Vagina (tissue), 2 donors: ENCODE measurements around the gene LUZP1. TPM values are rescaled to one million over a fixed set of nuclear protein-coding genes. Genes with fewer than 3 reads are reported as not detected.
A peak's percentile ranks its signal among the peaks of the same experiment; 100 is the strongest.

Source experiments
- DNase-seq, 2 donors: peaks; one replicate each; pipeline ENCODE4 v3.0.0-alpha.2; 2017; ENCODE audit errors: extremely low spot score in 2 of 2
- H3K27ac ChIP-seq: fragments of 200-600 bp; sonication (generic); one replicate; pipeline ENCODE4 v1.5.1; 2019
- H3K27me3 ChIP-seq: fragments of 200-600 bp; sonication (generic); one replicate; pipeline ENCODE4 v1.5.1; 2019
- H3K36me3 ChIP-seq, 2 donors: fragments of 200-600 bp; sonication (generic); one replicate each; pipeline ENCODE4 v1.5.1; 2017 to 2019
- H3K4me1 ChIP-seq: fragments of 200-600 bp; sonication (generic); one replicate; pipeline ENCODE4 v1.5.1; 2019
- H3K4me3 ChIP-seq, 2 donors: fragments of 200-600 bp; sonication (generic); 1 replicate in 1 of 2; 2 replicates in 1 of 2; pipeline ENCODE4 v1.5.1; 2016 to 2019
- H3K9me3 ChIP-seq: fragments of 200-600 bp; sonication (generic); one replicate; pipeline ENCODE4 v1.5.1; 2019
- POLR2A ChIP-seq, 2 donors: fragments of 450-650 bp; IDR thresholded peaks; one replicate each; pipeline ENCODE4 v1.6.1; 2017; ENCODE audit warnings: antibody characterized with exemption in 2 of 2, mild to moderate bottlenecking in 2 of 2, moderate library complexity in 2 of 2
- POLR2AphosphoS5 ChIP-seq, 2 donors: sonication (generic); formaldehyde crosslinking; IDR thresholded peaks; one replicate each; pipeline ENCODE4 v1.9.0; 2017; ENCODE audit warnings: antibody characterized with exemption in 2 of 2, mild to moderate bottlenecking in 2 of 2, low read depth in 1 of 2; ENCODE audit not compliant: insufficient read depth in 1 of 2
- intact Hi-C: fragments of 100-400 bp; cut with DNase I; formaldehyde crosslinking; loops from one replicate; pipeline ENCODE4 v1.15.1; 2023
- total RNA-seq: library from RNA; depleted of rRNA; stranded (reverse); fragments of >200 nt; gene quantifications from one replicate; pipeline ENCODE4 v1.2.3, GENCODE V29; 2016
- TF ChIP-seq, protein P1 (sequence below), 3 experiments: fragments of 450-650 bp in 2 of 3; fragments of 200-600 bp in 1 of 3; sonication (generic) in 1 of 3; IDR thresholded peaks; one replicate each; pipeline ENCODE4 v1.5.1; 2017 to 2019; ENCODE audit warnings: antibody characterized with exemption in 3 of 3, mild to moderate bottlenecking in 2 of 3, moderate library complexity in 2 of 3

The LUZP1 gene
- total RNA-seq, 1 donor from 2014 or later: 23.8 TPM

GRCh38 chr1:23101101-23101827 is 67.4 kb downstream of the LUZP1 start:
- TF ChIP-seq POLR2A (IDR thresholded peaks at IDR 0.05) (no peak), POLR2AphosphoS5 (IDR thresholded peaks at IDR 0.05; ENCODE audit: insufficient read depth in 1 of 2, low read depth in 1 of 2) (no peak)
- peaks cover 62% of the 10 kb centered on the region for H3K4me1 ChIP-seq
- peak overlapping the region; percentile 49 for H3K27ac ChIP-seq
- H3K4me3 ChIP-seq: no peak overlapping the region
- intact Hi-C loops: no loop called here
- no peaks in the 10 kb centered on the region for H3K36me3 ChIP-seq
- H3K9me3 ChIP-seq: no peaks in the 10 kb centered on the region
- H3K27me3 ChIP-seq: no peaks in the 10 kb centered on the region
- no peak for DNase-seq

DNA sequence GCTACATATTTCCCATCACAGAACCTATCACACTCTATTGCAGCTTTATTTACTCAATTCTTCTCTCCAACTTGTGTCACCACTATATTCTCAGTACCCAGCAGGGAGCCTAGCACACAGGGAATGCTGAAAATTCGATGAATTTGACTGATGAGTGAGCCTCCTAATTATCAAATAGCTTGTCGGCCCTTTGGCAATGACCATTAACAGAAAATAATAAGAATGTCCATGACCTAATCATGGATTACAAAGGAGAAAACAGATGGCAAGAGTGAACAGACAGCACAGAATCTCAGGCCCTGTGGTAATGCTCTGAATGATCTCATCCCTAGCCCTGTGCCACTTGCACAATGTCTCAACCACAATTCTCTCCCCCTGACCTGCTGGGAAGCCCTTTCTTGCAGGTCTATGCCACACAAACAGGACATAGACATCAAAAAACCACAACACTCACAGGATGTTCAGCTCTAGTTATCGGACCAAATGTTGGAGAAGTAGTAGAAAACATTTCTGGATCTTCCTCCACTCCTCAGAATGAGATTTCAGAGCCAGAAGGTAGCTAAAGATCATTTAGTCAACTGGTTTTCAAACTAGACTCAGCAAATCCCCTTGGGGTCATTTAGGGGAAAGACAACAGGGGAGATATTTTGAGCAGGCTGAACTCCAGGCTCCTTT is 68.4 kb downstream of the LUZP1 start:
- DNase-seq: no peak
- no peaks in the 10 kb centered on the region for H3K9me3 ChIP-seq
- no peaks in the 10 kb centered on the region for H3K36me3 ChIP-seq
- no peak overlapping the region for H3K4me3 ChIP-seq
- H3K27ac ChIP-seq: peak overlapping the region; percentile 49
- intact Hi-C loops: no loop called here
- peaks cover 62% of the 10 kb centered on the region for H3K4me1 ChIP-seq
- TF ChIP-seq, protein P1, sequence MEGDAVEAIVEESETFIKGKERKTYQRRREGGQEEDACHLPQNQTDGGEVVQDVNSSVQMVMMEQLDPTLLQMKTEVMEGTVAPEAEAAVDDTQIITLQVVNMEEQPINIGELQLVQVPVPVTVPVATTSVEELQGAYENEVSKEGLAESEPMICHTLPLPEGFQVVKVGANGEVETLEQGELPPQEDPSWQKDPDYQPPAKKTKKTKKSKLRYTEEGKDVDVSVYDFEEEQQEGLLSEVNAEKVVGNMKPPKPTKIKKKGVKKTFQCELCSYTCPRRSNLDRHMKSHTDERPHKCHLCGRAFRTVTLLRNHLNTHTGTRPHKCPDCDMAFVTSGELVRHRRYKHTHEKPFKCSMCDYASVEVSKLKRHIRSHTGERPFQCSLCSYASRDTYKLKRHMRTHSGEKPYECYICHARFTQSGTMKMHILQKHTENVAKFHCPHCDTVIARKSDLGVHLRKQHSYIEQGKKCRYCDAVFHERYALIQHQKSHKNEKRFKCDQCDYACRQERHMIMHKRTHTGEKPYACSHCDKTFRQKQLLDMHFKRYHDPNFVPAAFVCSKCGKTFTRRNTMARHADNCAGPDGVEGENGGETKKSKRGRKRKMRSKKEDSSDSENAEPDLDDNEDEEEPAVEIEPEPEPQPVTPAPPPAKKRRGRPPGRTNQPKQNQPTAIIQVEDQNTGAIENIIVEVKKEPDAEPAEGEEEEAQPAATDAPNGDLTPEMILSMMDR (IDR thresholded peaks at IDR 0.05): peak in 1 of 3 experiments; percentile 20
- no peak for TF ChIP-seq POLR2A (IDR thresholded peaks at IDR 0.05)
- H3K27me3 ChIP-seq: no peaks in the 10 kb centered on the region

- Histone ChIP-seq H3K4me1 (peaks cover 62% of the 10 kb centered on the region), H3K9me3 (no peaks in the 10 kb centered on the region), H3K4me3 (no peak overlapping the region), H3K27me3 (no peaks in the 10 kb centered on the region), H3K36me3 (peaks cover 0 to 4% of the 10 kb centered on the region in 2 donors), H3K27ac (peak overlapping the region; percentile 49)
- no peak for TF ChIP-seq POLR2A (IDR thresholded peaks at IDR 0.05)
- no peak for TF ChIP-seq POLR2AphosphoS5 (IDR thresholded peaks at IDR 0.05; ENCODE audit: insufficient read depth in 1 of 2, low read depth in 1 of 2)
- TF ChIP-seq, protein P1 (IDR thresholded peaks at IDR 0.05): no peak
- no peak for DNase-seq
- intact Hi-C loops: loop anchor here (5.0 kb wide), 1 partner anchor 83 kb away; no protein-coding TSS in a partner anchor
Measured at GRCh38 chr1:23099171-23099536, 69.5 kb downstream of the LUZP1 start.

GRCh38 chr1:23098463-23099170 is 70.0 kb downstream of the LUZP1 start:
- Histone ChIP-seq H3K4me3 (no peak overlapping the region), H3K27me3 (no peaks in the 10 kb centered on the region), H3K36me3 (peaks cover 0 to 10% of the 10 kb centered on the region in 2 donors), H3K27ac (peak overlapping the region; percentile 49), H3K9me3 (no peaks in the 10 kb centered on the region), H3K4me1 (peaks cover 62% of the 10 kb centered on the region)
- TF ChIP-seq, protein P1 (IDR thresholded peaks at IDR 0.05): peak; percentile 81 to 97 (median 97)
- peak in 1 of 2 donors; percentile 29 for TF ChIP-seq POLR2AphosphoS5 (IDR thresholded peaks at IDR 0.05; ENCODE audit: insufficient read depth in 1 of 2, low read depth in 1 of 2)
- TF ChIP-seq POLR2A (IDR thresholded peaks at IDR 0.05): no peak
- DNase-seq: no peak
- intact Hi-C loops: loop anchor here (5.0 kb wide), 1 partner anchor 84 kb away; no protein-coding TSS in a partner anchor

DNA sequence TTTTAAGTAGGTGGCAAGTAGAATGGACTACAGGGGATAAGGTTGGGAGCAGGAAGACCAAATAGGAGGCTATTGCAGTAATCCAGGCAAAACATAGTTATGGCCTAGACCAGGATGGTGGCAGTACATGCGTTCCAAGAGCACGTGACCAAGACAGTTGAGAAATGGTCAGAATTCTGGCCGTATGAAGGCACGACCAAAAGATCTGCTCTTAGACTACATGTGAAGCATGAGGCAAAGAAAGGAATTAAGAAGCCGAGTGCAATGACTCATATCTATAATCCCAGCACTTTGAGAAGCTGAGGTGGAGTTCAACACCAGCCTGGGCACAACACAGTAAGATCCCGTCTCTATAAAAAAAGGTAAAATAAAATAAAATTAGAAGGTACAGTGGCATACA is 71.3 kb downstream of the LUZP1 start:
- intact Hi-C loops: loop anchor here (5.0 kb wide), 1 partner anchor 85 kb away; no protein-coding TSS in a partner anchor
- Histone ChIP-seq H3K4me1 (peaks cover 49% of the 10 kb centered on the region), H3K36me3 (peaks cover 0 to 23% of the 10 kb centered on the region in 2 donors), H3K27ac (no peak overlapping the region), H3K9me3 (no peaks in the 10 kb centered on the region), H3K27me3 (no peaks in the 10 kb centered on the region), H3K4me3 (no peak overlapping the region)
- no peak for TF ChIP-seq POLR2AphosphoS5 (IDR thresholded peaks at IDR 0.05; ENCODE audit: insufficient read depth in 1 of 2, low read depth in 1 of 2)
- TF ChIP-seq, protein P1 (IDR thresholded peaks at IDR 0.05): no peak
- TF ChIP-seq POLR2A (IDR thresholded peaks at IDR 0.05): no peak
- DNase-seq: no peak
